Heart left ventricle (tissue), 16 donors: ENCODE data around the gene PREX1. TPM values are rescaled to one million over a fixed set of nuclear protein-coding genes. Genes with fewer than 3 reads are reported as not detected.
A peak's percentile ranks its signal among the peaks of the same experiment; 100 is the strongest.

Source experiments
- ATAC-seq, 4 donors: fragments of 200-7000 bp; cut with Tn5 transposase; one replicate each; pipeline ENCODE4 v1.9.1; 2020 to 2022; ENCODE audit warnings: moderate library complexity in 4 of 4, mild to moderate bottlenecking in 3 of 4, moderate number of reproducible peaks in 1 of 4
- DNase-seq, 5 donors: peaks; one replicate each; pipeline ENCODE4 v3.0.0-alpha.2; 2020
- H3K27ac ChIP-seq, 12 donors: fragments of 200-600 bp; sonication (generic) in 4 of 12; one replicate each; pipeline versions ENCODE4 v1.5.0 to v1.8.0; 2016 to 2022; ENCODE audit warnings: mild to moderate bottlenecking in 2 of 12
- H3K27me3 ChIP-seq, 9 donors: fragments of 200-600 bp; sonication (generic) in 2 of 9; one replicate each; pipeline versions ENCODE4 v1.5.1 to v1.8.0; 2016 to 2022; ENCODE audit warnings: mild to moderate bottlenecking in 3 of 9
- H3K36me3 ChIP-seq, 9 donors: fragments of 200-600 bp; sonication (generic) in 2 of 9; one replicate each; pipeline versions ENCODE4 v1.5.0 to v1.8.0; 2018 to 2022; ENCODE audit warnings: mild to moderate bottlenecking in 2 of 9
- H3K4me1 ChIP-seq, 12 donors: fragments of 200-600 bp; sonication (generic) in 4 of 12; one replicate each; pipeline versions ENCODE4 v1.5.0 to v1.8.0; 2016 to 2022; ENCODE audit warnings: mild to moderate bottlenecking in 3 of 12
- H3K4me3 ChIP-seq, 12 donors: fragments of 200-600 bp; sonication (generic) in 4 of 12; one replicate each; pipeline versions ENCODE4 v1.5.0 to v1.8.0; 2017 to 2022; ENCODE audit warnings: mild to moderate bottlenecking in 9 of 12, moderate library complexity in 4 of 12
- H3K9me3 ChIP-seq, 12 donors: fragments of 200-600 bp; sonication (generic) in 4 of 12; one replicate each; pipeline versions ENCODE4 v1.5.0 to v1.8.0; 2016 to 2022; ENCODE audit warnings: mild to moderate bottlenecking in 1 of 12
- CTCF ChIP-seq, 12 donors: fragments of 200-600 bp; sonication (generic) in 4 of 12; IDR thresholded peaks; one replicate each; pipeline versions ENCODE4 v1.5.0 to v1.8.0; 2018 to 2022; ENCODE audit warnings: antibody characterized with exemption in 12 of 12, mild to moderate bottlenecking in 5 of 12
- POLR2A ChIP-seq, 2 donors: fragments of 450-650 bp; IDR thresholded peaks; one replicate each; pipeline ENCODE4 v1.6.1; 2017; ENCODE audit warnings: antibody characterized with exemption in 2 of 2, mild to moderate bottlenecking in 2 of 2, moderate library complexity in 2 of 2
- WGBS, 4 donors: extraction: QIAGEN DNeasy Blood & Tissue Kit in 2 of 4; methylation state at CpG; one replicate each; pipeline versions ENCODE4 v1.1.5 to v1.1.7; 2013 to 2018; 5-methylcytosine and 5-hydroxymethylcytosine counted together
- intact Hi-C, 10 donors: fragments of 100-400 bp; cut with DNase I; formaldehyde crosslinking; loops; one replicate each; pipeline versions ENCODE4 v1.11.1 to v1.14.2; 2022
- polyA plus RNA-seq, 2 donors: library from polyadenylated mRNA; stranded (reverse); fragments of 200-250 nt; gene quantifications; one replicate each; pipeline ENCODE4 v1.2.3, GENCODE V29; 2013
- total RNA-seq, 9 donors: library from RNA; depleted of rRNA in 2 of 9; stranded (reverse); fragments of >200 nt in 2 of 9; fragmentation: NEBNext Ultra II Directional in 3 of 9; extraction: Animal tissue kit (Norgen Biotek cat#: 25700) in 3 of 9; gene quantifications; one replicate each; pipeline versions ENCODE4 v1.1.0 to v1.2.4, GENCODE V29; 2016 to 2023
- donor health status: ischemic (EF 13 %, LVEDD 7.1; RV severe dilation, severe dysfunction).
- donor health status: healthy with polysubstance abuse.
- donor health status: DM: no; HTN: yes; CAD: no.
- donor health status: DM: no; HTN: no; CAD: no.
- donor health status: ischemic (EF 25% LVEDD 6.9; RV normal size, moderate dysfunction).
- donor health status: ischemic (EF 25% LVEDD 5.7; RV mildly dilated, moderate dysfunction).
- donor health status: healthy.
- donor health status: DM: yes; HTN: yes; CAD: no.
- donor health status: ischemic (EF 35%, LVEDD 5.7; RV mildly dilated, moderate dysfunction).
- donor health status: nonischemic (EF 11% LVEDD 7.7; RV severe dilation, severe dysfunction).
- donor health status: DM: yes; HTN: yes; CAD: no.
- donor health status: PGD.
- donor health status: ischemic (EF 29% LVEDD 5.4; RV normal size, mild dysfunction).
- donor health status: nonischemic (EF 23%, LVEDD 6.1; RV moderate dilation, normal function).

PREX1 gene
- total and polyA plus RNA-seq, 11 donors, result 7.2 to 41.5 (median 11.9) TPM

GRCh38 chr20:48800177-48800576 lies 27.6 kb downstream of the PREX1 start:
- WGBS, 4 donors, result 44 to 56% (median 51%) methylated on average over 4 of the region's 4 CpGs
- Histone ChIP-seq H3K4me3 (no peak overlapping the region), H3K36me3 (no peaks in the 10 kb centered on the region), H3K27ac (peak overlapping the region in 4 of 12 donors; percentile 28 to 49 (median 39)), H3K9me3 (no peaks in the 10 kb centered on the region), H3K4me1 (peaks cover 0 to 66% (median 20%) of the 10 kb centered on the region in 12 donors), H3K27me3 (no peaks in the 10 kb centered on the region)
- no peak for TF ChIP-seq CTCF (IDR thresholded peaks at IDR 0.05)
- TF ChIP-seq POLR2A (IDR thresholded peaks at IDR 0.05), result no peak
- intact Hi-C loops, result no loop called here
- DNase-seq (no peak), ATAC-seq (peak; percentile 66 to 78 (median 72))

- peaks cover 0 to 66% (median 15%) of the 10 kb centered on the region in 12 donors for H3K4me1 ChIP-seq
- ATAC-seq (peak in 1 of 4 donors; percentile 12), DNase-seq (no peak)
- peak overlapping the region in 4 of 12 donors; percentile 28 to 49 (median 39) for H3K27ac ChIP-seq
- no peak overlapping the region for H3K4me3 ChIP-seq
- WGBS, 4 donors, result 76 to 78% (median 76%) methylated on average over 12 of the region's 12 CpGs
- H3K27me3 ChIP-seq, result no peaks in the 10 kb centered on the region
- TF ChIP-seq POLR2A (IDR thresholded peaks at IDR 0.05) (no peak), CTCF (IDR thresholded peaks at IDR 0.05) (no peak)
- intact Hi-C loops, result no loop called here
- H3K9me3 ChIP-seq, result no peaks in the 10 kb centered on the region
- H3K36me3 ChIP-seq, result peaks cover 0 to 2% (median 0%) of the 10 kb centered on the region in 9 donors
These were observed 28.3 kb downstream of the PREX1 start for GRCh38 chr20:48799328-48800105.

- no peak for DNase-seq
- Histone ChIP-seq H3K27me3 (no peaks in the 10 kb centered on the region), H3K27ac (peak overlapping the region in 1 of 12 donors; percentile 66), H3K4me3 (no peak overlapping the region), H3K36me3 (peaks cover 0 to 5% (median 0%) of the 10 kb centered on the region in 9 donors), H3K4me1 (peaks cover 0 to 65% (median 14%) of the 10 kb centered on the region in 12 donors), H3K9me3 (no peaks in the 10 kb centered on the region)
- ATAC-seq, result no peak
- intact Hi-C loops, result no loop called here
- TF ChIP-seq POLR2A (IDR thresholded peaks at IDR 0.05), result no peak
- TF ChIP-seq CTCF (IDR thresholded peaks at IDR 0.05), result no peak
- WGBS, 4 donors, result 80 to 85% (median 82%) methylated on average over 11 of the region's 11 CpGs
These were observed 29.7 kb downstream of the PREX1 start for GRCh38 chr20:48797850-48798747.
